ENCODE results near the gene LCTL.

- no peak for TF ChIP-seq CTCF (IDR thresholded peaks at IDR 0.05; ENCODE audit: poor library complexity, severe bottlenecking)
- TF ChIP-seq EZH2 (IDR thresholded peaks at IDR 0.05; ENCODE audit: borderline replicate concordance, insufficient read depth, low read length, poor library complexity, severe bottlenecking): no peak
- no peak for TF ChIP-seq MXI1 (conservative IDR thresholded peaks at IDR 0.05; ENCODE audit: poor library complexity, severe bottlenecking)
- no peak for TF ChIP-seq TAF1 (IDR thresholded peaks at IDR 0.05; ENCODE audit: low read depth)
Measured at GRCh38 chr15:66580643-66581042, 14.8 kb upstream of the LCTL start.

Measured in neural cell (in vitro differentiated cells).